BLaER1 treated with 17β-estradiol and CSF1 and Interleukin-3, amounts not matched to agents 10 nM and 100 nM (cell line): ENCODE data around the gene KRT17.
A peak's percentile ranks its signal among the peaks of the same experiment; 100 is the strongest.
"Not testable (repeated sequence)": the region's sequence is repeated elsewhere in the genome, so short reads cannot be mapped to it uniquely, and the experiment has no call there.

ENCODE experiments used
- H3K27ac ChIP-seq, 11 experiments: shearing (Covaris generic); formaldehyde crosslinking; 2 replicates each; pipeline ENCODE4 v1.8.1; 2022
- H3K27me3 ChIP-seq, 11 experiments: shearing (Covaris generic); formaldehyde crosslinking; 2 replicates each; pipeline ENCODE4 v1.8.1; 2022
- H3K36me3 ChIP-seq, 11 experiments: shearing (Covaris generic); formaldehyde crosslinking; 2 replicates each; pipeline ENCODE4 v1.8.1; 2022
- H3K4me1 ChIP-seq, 10 experiments: shearing (Covaris generic); formaldehyde crosslinking; 2 replicates each; pipeline ENCODE4 v1.8.1; 2022
- H3K4me2 ChIP-seq, 11 experiments: shearing (Covaris generic); formaldehyde crosslinking; 2 replicates each; pipeline ENCODE4 v1.8.1; 2022
- H3K4me3 ChIP-seq, 10 experiments: shearing (Covaris generic); formaldehyde crosslinking; 2 replicates each; pipeline ENCODE4 v1.8.1; 2022
- H3K9ac ChIP-seq, 11 experiments: shearing (Covaris generic); formaldehyde crosslinking; 2 replicates each; pipeline ENCODE4 v1.8.1; 2022
- H3K9me3 ChIP-seq, 11 experiments: shearing (Covaris generic); formaldehyde crosslinking; replicated peaks in 1 of 11; 2 replicates each; pipeline ENCODE4 v1.8.1; 2022
- H4K20me1 ChIP-seq, 11 experiments: shearing (Covaris generic); formaldehyde crosslinking; 2 replicates each; pipeline ENCODE4 v1.8.1; 2022
- Cebpa-rat ChIP-seq, 11 experiments: shearing (Covaris generic); IDR thresholded peaks; 2 replicates each; pipeline ENCODE4 v1.8.1; 2022

Gene KRT17

DNA sequence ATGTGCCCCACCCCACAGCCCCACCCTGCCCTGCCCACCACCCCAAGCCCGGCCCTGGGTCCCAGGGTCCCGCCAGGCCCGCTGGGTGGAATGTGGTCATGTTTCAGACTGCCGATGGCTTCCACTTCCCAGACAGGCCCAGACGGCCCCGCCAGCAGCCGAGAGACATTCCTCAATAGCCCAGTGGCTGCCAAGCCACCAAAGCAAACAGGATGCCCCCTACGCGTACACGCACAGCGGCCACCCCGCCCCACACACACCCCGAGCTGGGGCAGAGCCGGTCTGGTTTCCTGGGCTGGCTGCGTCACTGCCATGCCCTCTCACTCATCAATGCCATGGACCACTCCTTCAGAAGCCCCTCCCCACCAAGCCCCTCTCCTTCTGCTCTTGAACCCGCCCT, 1.2 kb upstream of the KRT17 start:
- Histone ChIP-seq H3K36me3 (no peaks in the 10 kb centered on the region), H3K4me2 (no peak overlapping the region), H4K20me1 (no peaks in the 10 kb centered on the region), H3K4me1 (peaks cover 7 to 20% (median 13%) of the 10 kb centered on the region in 10 experiments), H3K27me3 (no peaks in the 10 kb centered on the region), H3K9ac (no peak overlapping the region), H3K4me3 (no peak overlapping the region), H3K27ac (no peak overlapping the region), H3K9me3 (no peaks in the 10 kb centered on the region)
- no peak for TF ChIP-seq Cebpa-rat (IDR thresholded peaks at IDR 0.05)

GRCh38 chr17:41623184-41623861, 1.1 kb downstream of the KRT17 start:
- Histone ChIP-seq H3K4me1 (peaks cover 7 to 15% (median 9%) of the 10 kb centered on the region in 10 experiments; a peak in 17 of 20 replicates), H3K4me2 (0 out of 22 replicates have a peak overlapping the region, but pooled peaks of 1 of the 11 experiments have one; percentile 7)
- H3K27ac ChIP-seq, H3K27me3 ChIP-seq, H3K36me3 ChIP-seq, H4K20me1 ChIP-seq, H3K4me3 ChIP-seq, H3K9me3 ChIP-seq, H3K9ac ChIP-seq: not testable (repeated sequence)

DNA sequence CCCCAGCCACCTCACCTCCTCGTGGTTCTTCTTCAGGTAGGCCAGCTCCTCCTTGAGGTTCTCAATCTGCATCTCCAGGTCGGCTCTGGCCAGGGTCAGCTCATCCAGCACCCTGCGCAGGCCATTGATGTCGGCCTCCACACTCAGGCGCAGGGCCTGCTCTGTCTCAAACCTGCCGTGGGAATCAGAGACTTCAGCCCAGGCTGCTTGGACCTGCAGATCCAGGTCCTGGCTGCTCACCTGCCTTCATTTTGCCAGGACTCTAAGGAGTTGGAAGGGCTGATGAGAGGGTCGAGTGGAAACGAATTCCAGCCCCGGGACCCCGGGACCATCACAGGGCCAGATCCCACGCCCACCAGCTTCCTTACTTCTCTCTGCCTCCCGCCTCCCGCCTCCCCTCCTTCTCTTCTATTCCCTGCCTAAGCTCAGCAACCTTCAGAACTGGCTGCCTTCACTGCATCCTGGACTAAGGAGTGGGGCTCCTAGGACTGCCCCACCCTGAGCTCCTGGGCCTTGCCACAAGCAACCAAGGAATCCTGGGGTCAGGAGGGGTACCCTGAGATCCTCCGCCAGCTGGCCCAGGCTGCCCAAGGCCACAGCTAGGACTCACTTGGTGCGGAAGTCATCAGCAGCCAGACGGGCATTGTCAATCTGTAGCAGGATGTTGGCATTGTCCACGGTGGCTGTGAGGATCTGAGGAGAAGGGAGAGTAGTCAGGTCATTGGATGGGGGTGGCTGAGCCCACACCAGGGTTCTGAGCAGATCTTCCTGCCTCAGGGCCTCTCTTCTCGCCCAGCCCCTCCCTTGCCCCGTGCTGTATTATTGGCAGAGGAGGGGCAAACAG, 1.8 kb downstream of the KRT17 start:
- H4K20me1 ChIP-seq, H3K36me3 ChIP-seq, H3K27me3 ChIP-seq, H3K4me2 ChIP-seq, H3K9ac ChIP-seq, H3K27ac ChIP-seq, H3K9me3 ChIP-seq, H3K4me3 ChIP-seq: not testable (repeated sequence)
- peaks cover 7 to 15% (median 9%) of the 10 kb centered on the region in 10 experiments; a peak in 17 of 20 replicates for H3K4me1 ChIP-seq

DNA sequence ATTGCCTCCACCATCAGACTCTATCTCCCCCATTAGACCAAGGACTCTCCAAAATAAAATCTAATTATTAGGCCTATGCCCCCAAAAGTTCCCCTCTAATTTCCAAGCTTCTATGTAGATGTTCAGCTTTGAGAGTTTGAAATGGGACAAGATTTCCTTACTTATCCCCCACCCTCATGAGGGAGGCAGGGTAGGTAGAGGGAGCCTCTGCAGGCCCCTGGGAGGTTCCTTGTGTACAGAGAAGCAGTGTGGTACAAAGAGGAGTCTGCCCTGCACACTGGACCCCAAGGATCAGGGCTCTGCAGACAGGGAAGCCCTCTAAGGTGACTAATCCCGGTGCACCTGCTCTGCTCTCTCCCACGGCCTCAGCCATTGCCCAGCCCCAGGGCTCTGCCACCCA, 2.5 kb downstream of the KRT17 start:
- no peak overlapping the region for H3K4me3 ChIP-seq
- no peaks in the 10 kb centered on the region for H3K36me3 ChIP-seq
- H3K27ac ChIP-seq, result no peak overlapping the region
- no peaks in the 10 kb centered on the region for H3K9me3 ChIP-seq
- peaks cover 7 to 16% (median 10%) of the 10 kb centered on the region in 10 experiments; a peak in 17 of 20 replicates for H3K4me1 ChIP-seq
- H3K4me2 ChIP-seq, result no peak overlapping the region
- H4K20me1 ChIP-seq, result no peaks in the 10 kb centered on the region; a peak in 1 of 22 replicates
- no peak for TF ChIP-seq Cebpa-rat (IDR thresholded peaks at IDR 0.05)
- no peak overlapping the region for H3K9ac ChIP-seq
- no peaks in the 10 kb centered on the region for H3K27me3 ChIP-seq

DNA sequence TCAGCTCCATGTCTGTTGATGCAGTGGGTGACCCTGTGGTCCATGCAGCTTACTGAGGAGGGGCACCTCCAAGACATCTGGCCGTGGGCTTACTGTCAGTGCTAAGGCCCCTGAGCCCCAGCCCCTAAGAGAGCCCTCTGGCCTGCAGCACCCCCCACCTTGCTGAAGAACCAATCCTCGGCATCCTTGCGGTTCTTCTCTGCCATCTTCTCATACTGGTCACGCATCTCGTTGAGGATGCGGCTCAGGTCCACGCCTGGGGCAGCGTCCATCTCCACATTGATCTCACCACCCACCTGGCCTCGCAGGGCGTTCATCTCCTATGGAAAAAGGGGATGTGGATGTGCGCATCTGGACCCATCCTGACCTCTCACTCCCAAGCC, 2.9 kb downstream of the KRT17 start:
- not testable (repeated sequence) for H3K27me3 ChIP-seq, H3K4me2 ChIP-seq, H3K4me3 ChIP-seq, H3K36me3 ChIP-seq, H3K9ac ChIP-seq, H3K27ac ChIP-seq, H4K20me1 ChIP-seq, H3K9me3 ChIP-seq
- peaks cover 7 to 21% (median 15%) of the 10 kb centered on the region in 10 experiments; a peak in 17 of 20 replicates for H3K4me1 ChIP-seq

- Histone ChIP-seq H3K4me3 (no peak overlapping the region), H3K27ac (no peak overlapping the region), H3K9ac (no peak overlapping the region), H3K4me2 (no peak overlapping the region), H3K9me3 (no peaks in the 10 kb centered on the region), H3K36me3 (no peaks in the 10 kb centered on the region), H3K27me3 (no peaks in the 10 kb centered on the region), H4K20me1 (no peaks in the 10 kb centered on the region; a peak in 1 of 22 replicates), H3K4me1 (peaks cover 7 to 25% (median 17%) of the 10 kb centered on the region in 10 experiments; a peak in 17 of 20 replicates)
- no peak for TF ChIP-seq Cebpa-rat (IDR thresholded peaks at IDR 0.05)
These were observed 3.6 kb downstream of the KRT17 start for GRCh38 chr17:41620583-41621434.

- not testable (repeated sequence) for H3K9ac ChIP-seq
These were observed 4.3 kb downstream of the KRT17 start for GRCh38 chr17:41619927-41620582.

GRCh38 chr17:41619036-41619926, 5.1 kb downstream of the KRT17 start:
- Histone ChIP-seq H3K27me3 (no peaks in the 10 kb centered on the region), H3K36me3 (no peaks in the 10 kb centered on the region), H3K4me2 (no peak overlapping the region), H4K20me1 (no peaks in the 10 kb centered on the region; a peak in 1 of 22 replicates), H3K4me1 (peaks cover 1 to 26% (median 11%) of the 10 kb centered on the region in 10 experiments; a peak in 17 of 20 replicates), H3K9me3 (no peaks in the 10 kb centered on the region), H3K4me3 (no peak overlapping the region), H3K9ac (no peak overlapping the region), H3K27ac (no peak overlapping the region)
- TF ChIP-seq Cebpa-rat (IDR thresholded peaks at IDR 0.05), result no peak

More at GRCh38 chr17:41619927-41620582, 4.3 kb downstream of the KRT17 start:
- not testable (repeated sequence) for H3K9me3 ChIP-seq, H3K27me3 ChIP-seq, H3K36me3 ChIP-seq, H3K4me3 ChIP-seq, H3K4me2 ChIP-seq, H4K20me1 ChIP-seq, H3K27ac ChIP-seq
- peaks cover 7 to 29% (median 17%) of the 10 kb centered on the region in 10 experiments; a peak in 17 of 20 replicates for H3K4me1 ChIP-seq
